HUES6 (cell line): ENCODE measurements around the gene OR4C13.
"Not testable (repeated sequence)": the region's sequence is repeated elsewhere in the genome, so short reads cannot be mapped to it uniquely, and the experiment has no call there.

Experiments used
- H3K27ac ChIP-seq: 2 replicates; pipeline ENCODE4 v1.7.0; 2013; ENCODE audit warnings: low read depth, mild to moderate bottlenecking, low read length, inconsistent platforms
- H3K27me3 ChIP-seq: 2 replicates; pipeline ENCODE4 v1.6.1; 2013; ENCODE audit warnings: low read length; ENCODE audit not compliant: control insufficient read depth, insufficient read depth
- H3K36me3 ChIP-seq: 2 replicates; pipeline ENCODE4 v1.6.1; 2013; ENCODE audit warnings: low read length; ENCODE audit not compliant: control insufficient read depth, insufficient read depth
- H3K4me1 ChIP-seq: 2 replicates; pipeline ENCODE4 v1.6.1; 2013; ENCODE audit warnings: low read length; ENCODE audit not compliant: control insufficient read depth, insufficient read depth
- H3K4me3 ChIP-seq: 2 replicates; pipeline ENCODE4 v1.5.1; 2013; ENCODE audit warnings: low read depth, low read length
- H3K9ac ChIP-seq: one replicate; pipeline ENCODE4 v1.6.1; 2013; ENCODE audit warnings: mild to moderate bottlenecking, low read length
- H3K9me3 ChIP-seq: 2 replicates; pipeline ENCODE4 v1.6.1; 2013; ENCODE audit warnings: low read depth, low read length; ENCODE audit not compliant: control insufficient read depth, insufficient read depth

Gene OR4C13

DNA sequence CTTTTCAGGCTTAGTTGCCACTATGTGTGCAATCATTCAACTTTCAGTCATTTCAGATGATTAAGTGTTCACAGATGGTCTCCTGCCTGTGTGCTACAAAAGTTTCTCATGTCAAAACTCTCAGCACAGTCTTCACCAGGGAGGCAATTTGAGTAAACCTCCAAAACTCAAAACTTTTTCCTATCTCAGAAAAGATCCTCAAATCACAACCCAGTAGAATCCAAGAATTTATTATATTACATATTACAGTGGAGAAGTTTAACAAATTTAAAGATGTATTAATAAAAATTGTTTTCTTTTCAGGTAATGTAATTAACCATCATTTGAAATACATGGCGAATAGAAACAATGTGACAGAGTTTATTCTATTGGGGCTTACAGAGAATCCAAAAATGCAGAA, at the start of gene OR4C13:
TSS of gene OR4C13 (plus strand) at position 301 of the 400 bp plus-strand sequence. CDS start at position 333, 32 bp downstream.
- no peaks in the 10 kb centered on the region for H3K27me3 ChIP-seq

DNA sequence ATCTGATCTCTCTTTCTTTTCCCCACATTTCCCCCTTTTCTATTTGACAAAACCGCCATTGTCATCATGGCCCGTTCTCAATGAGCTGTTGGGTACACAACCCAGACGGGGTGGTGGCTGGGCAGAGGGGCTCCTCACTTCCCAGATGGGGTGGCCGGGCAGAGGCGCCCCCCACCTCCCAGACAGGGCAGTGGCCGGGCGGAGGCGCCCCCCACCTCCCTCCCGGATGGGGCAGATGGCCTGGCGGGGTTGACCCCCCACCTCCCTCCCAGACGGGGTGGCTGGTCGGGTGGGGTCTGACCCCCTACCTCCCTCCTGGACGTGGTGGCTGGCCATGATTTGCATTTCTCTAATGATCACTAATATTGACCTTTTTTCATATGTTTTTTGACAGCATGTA, 40.7 kb upstream of the OR4C13 start:
- not testable (repeated sequence) for H3K27ac ChIP-seq, H3K36me3 ChIP-seq, H3K4me1 ChIP-seq, H3K27me3 ChIP-seq, H3K9ac ChIP-seq, H3K4me3 ChIP-seq
- H3K9me3 ChIP-seq: peaks cover 14% of the 10 kb centered on the region; the same call in 1 of the 2 replicates

More for the DNA sequence above, at the start of gene OR4C13:
- H3K36me3 ChIP-seq: no peaks in the 10 kb centered on the region
- peaks cover 26% of the 10 kb centered on the region; the same call in 1 of the 2 replicates for H3K9me3 ChIP-seq
- no peak within 1 kb of the TSS for H3K4me3 ChIP-seq
- no peak within 1 kb of the TSS for H3K9ac ChIP-seq
- no peak within 1 kb of the TSS for H3K27ac ChIP-seq
- H3K4me1 ChIP-seq: no peaks in the 10 kb centered on the region

DNA sequence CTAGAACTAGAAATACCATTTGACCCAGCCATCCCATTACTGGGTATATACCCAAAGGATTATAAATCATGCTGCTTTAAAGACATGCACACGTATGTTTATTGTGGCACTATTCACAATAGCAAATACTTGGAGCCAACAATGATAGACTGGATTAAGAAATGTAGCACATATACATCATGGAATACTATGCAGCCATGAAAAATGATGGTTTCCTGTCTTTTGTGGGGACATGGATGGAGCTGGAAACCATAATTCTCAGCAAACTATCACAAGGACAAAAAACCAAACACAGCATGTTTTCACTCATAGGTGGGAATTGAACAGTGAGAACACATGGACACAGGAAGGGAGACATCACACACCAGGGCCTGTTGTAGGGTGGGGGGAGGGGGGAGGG, 3.5 kb upstream of the OR4C13 start:
- H3K4me3 ChIP-seq, H3K9ac ChIP-seq, H3K27ac ChIP-seq, H3K27me3 ChIP-seq, H3K36me3 ChIP-seq, H3K4me1 ChIP-seq: not testable (repeated sequence)
- H3K9me3 ChIP-seq: peaks cover 15% of the 10 kb centered on the region; the same call in 1 of the 2 replicates

DNA sequence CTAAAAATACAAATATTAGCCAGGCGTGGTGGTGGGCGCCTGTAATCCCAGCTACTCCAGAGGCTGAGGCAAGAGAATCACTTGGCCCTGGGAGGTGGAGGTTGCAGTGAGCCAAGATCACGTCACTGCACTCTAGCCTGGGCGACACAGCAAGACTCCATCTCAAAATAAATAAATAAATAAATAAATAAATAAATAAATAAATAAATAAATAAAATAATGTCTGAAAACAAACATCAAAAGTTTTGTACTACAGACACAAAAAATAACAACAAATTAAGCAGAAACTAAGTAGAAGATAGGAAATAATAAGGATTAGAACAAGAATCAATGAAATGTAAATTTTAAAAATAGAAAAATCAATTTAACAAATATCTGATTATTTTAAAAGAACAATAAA, 21.2 kb downstream of the OR4C13 start:
- H3K9ac ChIP-seq, H3K27me3 ChIP-seq, H3K4me1 ChIP-seq, H3K36me3 ChIP-seq, H3K27ac ChIP-seq, H3K4me3 ChIP-seq: not testable (repeated sequence)
- peaks cover 15% of the 10 kb centered on the region; the same call in 1 of the 2 replicates for H3K9me3 ChIP-seq

DNA sequence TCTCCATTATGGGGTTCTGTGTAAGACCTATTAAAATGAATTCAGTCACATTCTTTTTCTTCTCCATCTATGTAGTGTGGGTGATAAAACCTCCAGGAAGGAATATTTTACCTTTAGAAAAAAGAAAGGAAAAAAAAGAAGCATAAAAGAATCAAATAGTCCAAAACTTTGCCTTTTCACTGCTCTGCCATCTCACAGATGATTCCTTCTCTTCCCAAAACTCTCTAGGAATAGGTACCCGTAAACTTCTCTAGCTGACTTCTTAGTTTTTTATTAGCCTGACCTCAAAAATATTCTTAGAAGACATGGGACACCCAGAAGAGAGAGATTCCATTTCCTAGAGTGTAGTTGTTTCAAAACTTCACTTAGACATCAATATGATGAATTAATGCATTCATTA, 30.2 kb downstream of the OR4C13 start, which contains the start of gene OR4C12:
TSS of gene OR4C12 (minus strand) at position 101 of the 400 bp plus-strand sequence. CDS start at position 67, 34 bp downstream.
- not testable (repeated sequence) for H3K36me3 ChIP-seq, H3K27ac ChIP-seq, H3K4me1 ChIP-seq, H3K27me3 ChIP-seq, H3K9ac ChIP-seq, H3K4me3 ChIP-seq
- H3K9me3 ChIP-seq: peaks cover 22% of the 10 kb centered on the region; the same call in 1 of the 2 replicates

GRCh38 chr11:49995565-49995964, 43.4 kb downstream of the OR4C13 start:
- Histone ChIP-seq H3K4me3 (no peak overlapping the region), H3K9ac (no peak overlapping the region), H3K27me3 (no peaks in the 10 kb centered on the region), H3K36me3 (no peaks in the 10 kb centered on the region), H3K27ac (no peak overlapping the region), H3K9me3 (peaks cover 27% of the 10 kb centered on the region), H3K4me1 (no peaks in the 10 kb centered on the region)
